Measurements from ENCODE around the gene CTPS1. TPM values are rescaled to one million over a fixed set of nuclear protein-coding genes. Genes with fewer than 3 reads are reported as not detected.

Gene CTPS1
- polyA plus RNA-seq, 1 donor (not counting 4 experiments of a cell fraction or from before 2014, with no cell fraction given), result 43.3 TPM

DNA sequence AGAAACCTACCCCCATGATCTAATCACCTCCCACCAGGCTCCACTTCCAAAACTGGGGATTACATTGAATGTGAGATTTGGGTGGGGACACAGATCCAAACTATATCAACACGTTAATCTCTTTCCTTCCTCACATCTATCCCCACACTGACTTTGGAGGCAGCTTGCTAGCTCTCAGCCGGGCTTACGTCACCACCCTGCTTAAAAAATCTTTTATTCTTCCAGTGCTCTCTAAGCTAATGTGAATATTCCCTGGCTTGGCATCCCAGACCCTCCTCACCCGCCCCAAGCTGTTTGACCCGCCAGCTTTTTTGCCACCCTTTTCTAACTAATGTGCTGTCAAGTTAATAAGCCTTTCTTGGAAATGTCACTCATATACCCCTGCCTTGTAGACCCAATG, 47.9 kb upstream of the CTPS1 start:
- Histone ChIP-seq H3K9me3 (ENCODE audit: control insufficient read depth, low read depth, low read length) (no peaks in the 10 kb centered on the region), H2AFZ (ENCODE audit: control insufficient read depth, low read length) (no peak overlapping the region), H4K20me1 (ENCODE audit: control insufficient read depth, extremely low read depth, insufficient read depth, low read length) (no peaks in the 10 kb centered on the region), H3K27me3 (ENCODE audit: control insufficient read depth, extremely low read depth, insufficient read depth, low read length) (no peaks in the 10 kb centered on the region), H3K9ac (ENCODE audit: control insufficient read depth, extremely low read depth, insufficient read depth, low read length) (no peak overlapping the region), H3K4me3 (ENCODE audit: control insufficient read depth in 2 of 3, extremely low read depth in 1 of 3, insufficient read depth in 2 of 3, low read depth in 1 of 3, low read length in 3 of 3) (no peak overlapping the region), H3K4me2 (ENCODE audit: control insufficient read depth, extremely low read depth, insufficient read depth, low read depth, low read length) (no peak overlapping the region), H3K4me1 (ENCODE audit: control insufficient read depth, extremely low read depth, insufficient read depth, low read length) (peaks cover 8% of the 10 kb centered on the region), H3K27ac (ENCODE audit: control insufficient read depth, insufficient read depth, low read length) (no peak overlapping the region), H3K79me2 (ENCODE audit: control insufficient read depth, insufficient read depth, low read length) (no peaks in the 10 kb centered on the region), H3K36me3 (ENCODE audit: control insufficient read depth in 2 of 2, extremely low read depth in 1 of 2, insufficient read depth in 2 of 2, low read length in 2 of 2) (no peaks in the 10 kb centered on the region), H3K9me1 (ENCODE audit: control insufficient read depth, extremely low read depth, insufficient read depth, low read length) (no peaks in the 10 kb centered on the region)
- FAIRE-seq (no peak), DNase-seq (ENCODE audit: low read depth, low spot score) (no peak)
- dilution Hi-C loops (cut with MboI; ENCODE audit: extremely low pct_ligation_motif_present, low sequenced_read_pairs), result no loop called here
- TF ChIP-seq, protein P1, sequence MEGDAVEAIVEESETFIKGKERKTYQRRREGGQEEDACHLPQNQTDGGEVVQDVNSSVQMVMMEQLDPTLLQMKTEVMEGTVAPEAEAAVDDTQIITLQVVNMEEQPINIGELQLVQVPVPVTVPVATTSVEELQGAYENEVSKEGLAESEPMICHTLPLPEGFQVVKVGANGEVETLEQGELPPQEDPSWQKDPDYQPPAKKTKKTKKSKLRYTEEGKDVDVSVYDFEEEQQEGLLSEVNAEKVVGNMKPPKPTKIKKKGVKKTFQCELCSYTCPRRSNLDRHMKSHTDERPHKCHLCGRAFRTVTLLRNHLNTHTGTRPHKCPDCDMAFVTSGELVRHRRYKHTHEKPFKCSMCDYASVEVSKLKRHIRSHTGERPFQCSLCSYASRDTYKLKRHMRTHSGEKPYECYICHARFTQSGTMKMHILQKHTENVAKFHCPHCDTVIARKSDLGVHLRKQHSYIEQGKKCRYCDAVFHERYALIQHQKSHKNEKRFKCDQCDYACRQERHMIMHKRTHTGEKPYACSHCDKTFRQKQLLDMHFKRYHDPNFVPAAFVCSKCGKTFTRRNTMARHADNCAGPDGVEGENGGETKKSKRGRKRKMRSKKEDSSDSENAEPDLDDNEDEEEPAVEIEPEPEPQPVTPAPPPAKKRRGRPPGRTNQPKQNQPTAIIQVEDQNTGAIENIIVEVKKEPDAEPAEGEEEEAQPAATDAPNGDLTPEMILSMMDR (optimal IDR thresholded peaks at IDR 0.05 in 1 of 3, IDR thresholded peaks at IDR 0.05 in 1 of 3, conservative IDR thresholded peaks at IDR 0.05 in 1 of 3; ENCODE audit: extremely low read depth in 1 of 3, insufficient read depth in 2 of 3, low read length in 3 of 3), result no peak
- no peak for TF ChIP-seq EZH2 (IDR thresholded peaks at IDR 0.05; ENCODE audit: low read length)

DNA sequence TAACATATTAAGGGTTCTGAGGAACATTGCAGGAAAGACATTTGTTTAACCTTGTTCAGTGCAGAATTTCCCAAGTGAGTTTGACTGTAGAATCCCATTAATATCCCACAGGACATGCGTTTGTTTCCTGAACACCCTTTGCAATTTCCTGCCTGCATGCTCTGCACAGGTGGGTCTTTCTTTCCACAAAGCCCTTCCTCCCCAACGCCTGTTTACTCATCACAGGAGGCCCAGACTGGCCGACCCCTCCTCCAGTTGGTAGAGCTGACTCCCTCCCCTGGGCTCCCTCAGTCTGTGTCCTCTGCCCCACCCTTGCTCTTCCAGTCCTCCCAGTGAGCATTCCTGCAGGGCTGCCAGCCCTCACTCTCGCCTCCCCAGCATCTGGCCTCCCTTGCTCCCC, 47.5 kb upstream of the CTPS1 start:
- no peak overlapping the region for H3K27ac ChIP-seq (ENCODE audit: control insufficient read depth, insufficient read depth, low read length)
- no peak for TF ChIP-seq EZH2 (IDR thresholded peaks at IDR 0.05; ENCODE audit: low read length)
- TF ChIP-seq, protein P1 (optimal IDR thresholded peaks at IDR 0.05 in 1 of 3, IDR thresholded peaks at IDR 0.05 in 1 of 3, conservative IDR thresholded peaks at IDR 0.05 in 1 of 3; ENCODE audit: extremely low read depth in 1 of 3, insufficient read depth in 2 of 3, low read length in 3 of 3), result no peak
- no peak for FAIRE-seq
- no peaks in the 10 kb centered on the region for H3K27me3 ChIP-seq (ENCODE audit: control insufficient read depth, extremely low read depth, insufficient read depth, low read length)
- no peak overlapping the region for H3K4me3 ChIP-seq (ENCODE audit: control insufficient read depth in 2 of 3, extremely low read depth in 1 of 3, insufficient read depth in 2 of 3, low read depth in 1 of 3, low read length in 3 of 3)
- no peaks in the 10 kb centered on the region for H3K36me3 ChIP-seq (ENCODE audit: control insufficient read depth in 2 of 2, extremely low read depth in 1 of 2, insufficient read depth in 2 of 2, low read length in 2 of 2)
- H3K4me1 ChIP-seq (ENCODE audit: control insufficient read depth, extremely low read depth, insufficient read depth, low read length), result peaks cover 8% of the 10 kb centered on the region
- dilution Hi-C loops (cut with MboI; ENCODE audit: extremely low pct_ligation_motif_present, low sequenced_read_pairs), result no loop called here
- no peak overlapping the region for H3K4me2 ChIP-seq (ENCODE audit: control insufficient read depth, extremely low read depth, insufficient read depth, low read depth, low read length)
- DNase-seq (ENCODE audit: low read depth, low spot score), result no peak
- H3K79me2 ChIP-seq (ENCODE audit: control insufficient read depth, insufficient read depth, low read length), result no peaks in the 10 kb centered on the region
- H3K9ac ChIP-seq (ENCODE audit: control insufficient read depth, extremely low read depth, insufficient read depth, low read length), result no peak overlapping the region
- H3K9me1 ChIP-seq (ENCODE audit: control insufficient read depth, extremely low read depth, insufficient read depth, low read length), result no peaks in the 10 kb centered on the region
- H3K9me3 ChIP-seq (ENCODE audit: control insufficient read depth, low read depth, low read length), result no peaks in the 10 kb centered on the region
- no peaks in the 10 kb centered on the region for H4K20me1 ChIP-seq (ENCODE audit: control insufficient read depth, extremely low read depth, insufficient read depth, low read length)
- H2AFZ ChIP-seq (ENCODE audit: control insufficient read depth, low read length), result no peak overlapping the region

Measured in keratinocyte (primary cell).